ENCODE results near the gene UBE2N.

GRCh38 chr12:93360688-93361087 is 81.1 kb downstream of the UBE2N start:
- TF ChIP-seq, protein P1, sequence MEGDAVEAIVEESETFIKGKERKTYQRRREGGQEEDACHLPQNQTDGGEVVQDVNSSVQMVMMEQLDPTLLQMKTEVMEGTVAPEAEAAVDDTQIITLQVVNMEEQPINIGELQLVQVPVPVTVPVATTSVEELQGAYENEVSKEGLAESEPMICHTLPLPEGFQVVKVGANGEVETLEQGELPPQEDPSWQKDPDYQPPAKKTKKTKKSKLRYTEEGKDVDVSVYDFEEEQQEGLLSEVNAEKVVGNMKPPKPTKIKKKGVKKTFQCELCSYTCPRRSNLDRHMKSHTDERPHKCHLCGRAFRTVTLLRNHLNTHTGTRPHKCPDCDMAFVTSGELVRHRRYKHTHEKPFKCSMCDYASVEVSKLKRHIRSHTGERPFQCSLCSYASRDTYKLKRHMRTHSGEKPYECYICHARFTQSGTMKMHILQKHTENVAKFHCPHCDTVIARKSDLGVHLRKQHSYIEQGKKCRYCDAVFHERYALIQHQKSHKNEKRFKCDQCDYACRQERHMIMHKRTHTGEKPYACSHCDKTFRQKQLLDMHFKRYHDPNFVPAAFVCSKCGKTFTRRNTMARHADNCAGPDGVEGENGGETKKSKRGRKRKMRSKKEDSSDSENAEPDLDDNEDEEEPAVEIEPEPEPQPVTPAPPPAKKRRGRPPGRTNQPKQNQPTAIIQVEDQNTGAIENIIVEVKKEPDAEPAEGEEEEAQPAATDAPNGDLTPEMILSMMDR (IDR thresholded peaks at IDR 0.05) = no peak
- no peak for TF ChIP-seq EZH2 (IDR thresholded peaks at IDR 0.05; ENCODE audit: borderline replicate concordance, insufficient read depth, low read depth, low read length, poor library complexity, severe bottlenecking)
